ENCODE measurements around the gene SNX18. TPM values are rescaled to one million over a fixed set of nuclear protein-coding genes. Genes with fewer than 3 reads are reported as not detected.
"Not testable (repeated sequence)": the region's sequence is repeated elsewhere in the genome, so short reads cannot be mapped to it uniquely, and the experiment has no call there.

Gene SNX18
- total RNA-seq, 1 experiment from 2014 or later, result 36.8 TPM

- no peak for DNase-seq (ENCODE audit: low read depth)
Observed at GRCh38 chr5:54518818-54519508, 1.4 kb downstream of the SNX18 start.

- no peak for DNase-seq (ENCODE audit: low read depth)
Observed at GRCh38 chr5:54519509-54519876, 1.9 kb downstream of the SNX18 start.

- DNase-seq (ENCODE audit: low read depth), result peak; percentile 37
Observed at GRCh38 chr5:54520438-54520846, 2.9 kb downstream of the SNX18 start.

GRCh38 chr5:54520940-54521339 lies 3.4 kb downstream of the SNX18 start:
- DNase-seq (ENCODE audit: low read depth), result no peak

- no peak for DNase-seq (ENCODE audit: low read depth)
Observed at GRCh38 chr5:54521856-54522479, 4.4 kb downstream of the SNX18 start.

- no peak for DNase-seq (ENCODE audit: low read depth)
Observed at GRCh38 chr5:54523534-54523933, 6.0 kb downstream of the SNX18 start.

- no peak for DNase-seq (ENCODE audit: low read depth)
Observed at GRCh38 chr5:54524082-54524481, 6.5 kb downstream of the SNX18 start.

- DNase-seq (ENCODE audit: low read depth), result no peak
Observed at GRCh38 chr5:54524704-54525103, 7.1 kb downstream of the SNX18 start.

GRCh38 chr5:54525261-54525660 lies 7.7 kb downstream of the SNX18 start:
- no peak for DNase-seq (ENCODE audit: low read depth)

- no peak for DNase-seq (ENCODE audit: low read depth)
Observed at GRCh38 chr5:54525692-54526091, 8.1 kb downstream of the SNX18 start.

GRCh38 chr5:54526604-54527288 lies 9.2 kb downstream of the SNX18 start:
- no peak for DNase-seq (ENCODE audit: low read depth)

GRCh38 chr5:54528633-54529209 lies 11.2 kb downstream of the SNX18 start:
- no peak for DNase-seq (ENCODE audit: low read depth)

- no peak for DNase-seq (ENCODE audit: low read depth)
Observed at GRCh38 chr5:54529565-54529964, 12.0 kb downstream of the SNX18 start.

- peak; percentile 63 for DNase-seq (ENCODE audit: low read depth)
Observed at GRCh38 chr5:54531546-54531945, 14.0 kb downstream of the SNX18 start.

GRCh38 chr5:54533541-54534190 lies 16.1 kb downstream of the SNX18 start:
- peak; percentile 42 for DNase-seq (ENCODE audit: low read depth)

GRCh38 chr5:54534191-54535004 lies 16.8 kb downstream of the SNX18 start:
- no peak for DNase-seq (ENCODE audit: low read depth)

- DNase-seq (ENCODE audit: low read depth), result no peak
Observed at GRCh38 chr5:54535149-54535844, 17.7 kb downstream of the SNX18 start.

GRCh38 chr5:54536375-54536774 lies 18.8 kb downstream of the SNX18 start:
- DNase-seq (ENCODE audit: low read depth), result not testable (repeated sequence)

GRCh38 chr5:54536861-54537260 lies 19.3 kb downstream of the SNX18 start:
- DNase-seq (ENCODE audit: low read depth), result not testable (repeated sequence)

GRCh38 chr5:54537725-54538124 lies 20.2 kb downstream of the SNX18 start:
- no peak for DNase-seq (ENCODE audit: low read depth)

Measured in LHCN-M2 (cell line).